ENCODE data around the gene MAP1A. TPM values are rescaled to one million over a fixed set of nuclear protein-coding genes. Genes with fewer than 3 reads are reported as not detected.
"Not testable (repeated sequence)": the region's sequence is repeated elsewhere in the genome, so short reads cannot be mapped to it uniquely, and the experiment has no call there.

The MAP1A gene
- total RNA-seq, 1 donor from 2014 or later, result 4.0 TPM

GRCh38 chr15:43529141-43529540 is 11.7 kb downstream of the MAP1A start:
- Histone ChIP-seq H3K27me3 (no peaks in the 10 kb centered on the region), H4K20me1 (ENCODE audit: low read depth) (no peaks in the 10 kb centered on the region), H3K79me2 (ENCODE audit: low read depth) (no peaks in the 10 kb centered on the region), H3K4me2 (no peak overlapping the region), H3K9ac (no peak overlapping the region), H3K9me3 (ENCODE audit: low read depth) (no peaks in the 10 kb centered on the region), H3K4me1 (peaks cover 20% of the 10 kb centered on the region), H2AFZ (replicated peaks) (no peak overlapping the region), H3K36me3 (no peaks in the 10 kb centered on the region), H3K4me3 (no peak overlapping the region), H3F3A (ENCODE audit: low read depth) (peaks cover 19% of the 10 kb centered on the region), H3K27ac (no peak overlapping the region)
- Mint-ChIP-seq H3K27me3 (ENCODE audit: insufficient read depth, low read depth) (peaks cover 11% of the 10 kb centered on the region), H3K36me3 (peaks cover 27% of the 10 kb centered on the region), H3K27ac (peak overlapping the region; percentile 69), H3K4me1 (peaks cover 17% of the 10 kb centered on the region), H3K4me3 (no peak overlapping the region), H3K9me3 (peaks cover 4% of the 10 kb centered on the region)
- DNase-seq (ENCODE audit: low spot score), result no peak
- TF ChIP-seq EZH2 (IDR thresholded peaks at IDR 0.05) (no peak), EZH2phosphoT487 (IDR thresholded peaks at IDR 0.05) (no peak), CTCF (IDR thresholded peaks at IDR 0.05) (no peak)

- no peak overlapping the region for H2AFZ ChIP-seq (replicated peaks)
- no peak for TF ChIP-seq EZH2phosphoT487 (IDR thresholded peaks at IDR 0.05)
- TF ChIP-seq EZH2 (IDR thresholded peaks at IDR 0.05), result no peak
- no peak for TF ChIP-seq CTCF (IDR thresholded peaks at IDR 0.05)
- DNase-seq (ENCODE audit: low spot score), result no peak
- Mint-ChIP-seq H3K4me1 (peaks cover 17% of the 10 kb centered on the region), H3K9me3 (peaks cover 3% of the 10 kb centered on the region), H3K36me3 (peaks cover 22% of the 10 kb centered on the region), H3K27ac (peak overlapping the region; percentile 66), H3K27me3 (ENCODE audit: insufficient read depth, low read depth) (peaks cover 11% of the 10 kb centered on the region), H3K4me3 (no peak overlapping the region)
- H3K9ac ChIP-seq, result no peak overlapping the region
- H3K4me3 ChIP-seq, result no peak overlapping the region
- no peaks in the 10 kb centered on the region for H3K36me3 ChIP-seq
- no peaks in the 10 kb centered on the region for H3K27me3 ChIP-seq
- no peaks in the 10 kb centered on the region for H3K9me3 ChIP-seq (ENCODE audit: low read depth)
- H3K4me1 ChIP-seq, result peaks cover 20% of the 10 kb centered on the region
- H3F3A ChIP-seq (ENCODE audit: low read depth), result peaks cover 19% of the 10 kb centered on the region
- no peaks in the 10 kb centered on the region for H4K20me1 ChIP-seq (ENCODE audit: low read depth)
- H3K27ac ChIP-seq, result no peak overlapping the region
- H3K79me2 ChIP-seq (ENCODE audit: low read depth), result no peaks in the 10 kb centered on the region
- peak overlapping the region; percentile 52 for H3K4me2 ChIP-seq
Observed at GRCh38 chr15:43529587-43530345, 12.4 kb downstream of the MAP1A start.

- no peaks in the 10 kb centered on the region for H3K9me3 ChIP-seq (ENCODE audit: low read depth)
- TF ChIP-seq EZH2phosphoT487 (IDR thresholded peaks at IDR 0.05) (no peak), CTCF (IDR thresholded peaks at IDR 0.05) (no peak), EZH2 (IDR thresholded peaks at IDR 0.05) (no peak)
- Mint-ChIP-seq H3K36me3 (peaks cover 12% of the 10 kb centered on the region), H3K27ac (peak overlapping the region; percentile 58), H3K9me3 (no peaks in the 10 kb centered on the region), H3K27me3 (ENCODE audit: insufficient read depth, low read depth) (peaks cover 5% of the 10 kb centered on the region), H3K4me3 (peak overlapping the region; percentile 43), H3K4me1 (peaks cover 17% of the 10 kb centered on the region)
- peak overlapping the region; percentile 52 for H3K4me2 ChIP-seq
- H3K27me3 ChIP-seq, result no peaks in the 10 kb centered on the region
- no peak for DNase-seq (ENCODE audit: low spot score)
- peaks cover 20% of the 10 kb centered on the region for H3K4me1 ChIP-seq
- H3K36me3 ChIP-seq, result no peaks in the 10 kb centered on the region
- no peaks in the 10 kb centered on the region for H4K20me1 ChIP-seq (ENCODE audit: low read depth)
- H3K9ac ChIP-seq, result no peak overlapping the region
- no peak overlapping the region for H3K4me3 ChIP-seq
- peaks cover 19% of the 10 kb centered on the region for H3F3A ChIP-seq (ENCODE audit: low read depth)
- no peaks in the 10 kb centered on the region for H3K79me2 ChIP-seq (ENCODE audit: low read depth)
- no peak overlapping the region for H3K27ac ChIP-seq
- H2AFZ ChIP-seq (replicated peaks), result peak overlapping the region; percentile 3
Observed at GRCh38 chr15:43531018-43531670, 13.7 kb downstream of the MAP1A start.

GRCh38 chr15:43532826-43533225 is 15.4 kb downstream of the MAP1A start:
- not testable (repeated sequence) for H3K27me3 ChIP-seq; H3K4me3 ChIP-seq; H3K27ac Mint-ChIP-seq; H3K9me3 ChIP-seq (ENCODE audit: low read depth); DNase-seq (ENCODE audit: low spot score); H3K36me3 Mint-ChIP-seq; H3K4me3 Mint-ChIP-seq; H3K4me2 ChIP-seq; H4K20me1 ChIP-seq (ENCODE audit: low read depth); H3K27ac ChIP-seq; H2AFZ ChIP-seq (replicated peaks); H3K36me3 ChIP-seq; H3K79me2 ChIP-seq (ENCODE audit: low read depth); H3K9ac ChIP-seq; H3K27me3 Mint-ChIP-seq (ENCODE audit: insufficient read depth, low read depth); H3K9me3 Mint-ChIP-seq
- Histone ChIP-seq H3F3A (ENCODE audit: low read depth) (peaks cover 19% of the 10 kb centered on the region), H3K4me1 (peaks cover 20% of the 10 kb centered on the region)
- H3K4me1 Mint-ChIP-seq, result peaks cover 17% of the 10 kb centered on the region

Data from neural progenitor cell (in vitro differentiated cells).